Endothelial cell of umbilical vein (primary cell): ENCODE results near the gene ME3. TPM values are rescaled to one million over a fixed set of nuclear protein-coding genes. Genes with fewer than 3 reads are reported as not detected.

ENCODE experiments used
- BruUV-seq: library from RNA; stranded (reverse); fragments of 400-500 nt; replicated peaks from 2 replicates; lab custom pipeline; 2021; lab: Mats Ljungman, UMichigan
- CTCF ChIA-PET: fragments of 300-600, 350-600 bp; sonication (Branson Sonifier 250); formaldehyde crosslinking; loops from one replicate; lab custom pipeline; 2021; ENCODE audit warnings: antibody characterized with exemption, inconsistent platforms; lab: Charles Lee
- POLR2A ChIA-PET: fragments of 300-600, 350-600 bp; sonication (Branson Sonifier 250); formaldehyde crosslinking; loops from one replicate; lab custom pipeline; 2021; ENCODE audit warnings: antibody characterized with exemption, inconsistent platforms; lab: Charles Lee
- DNase-seq: peaks from one replicate; pipeline ENCODE4 v3.0.0-alpha.2; 2011; ENCODE audit warnings: low read depth, low spot score
- FAIRE-seq: peaks from 2 replicates; lab custom pipeline; 2011; peaks lifted over from hg19 to GRCh38; lab: Jason Lieb, UNC
- H2AFZ ChIP-seq: 2 replicates; pipeline ENCODE4 v1.6.0; 2012; ENCODE audit warnings: low read depth, low read length, control low read depth, inconsistent platforms
- H3K27ac ChIP-seq: 2 replicates; pipeline ENCODE4 v1.5.1; 2011; ENCODE audit warnings: low read depth, mild to moderate bottlenecking, control low read depth, low read length, moderate library complexity; ENCODE audit not compliant: insufficient read depth
- H3K27me3 ChIP-seq, 2 experiments: 2 replicates each; pipeline versions ENCODE4 v1.6.0 to v1.6.1; 2011; ENCODE audit warnings: low read length in 2 of 2, mixed read lengths in 1 of 2; ENCODE audit not compliant: control insufficient read depth in 2 of 2, insufficient read depth in 2 of 2
- H3K36me3 ChIP-seq, 2 experiments: 2 replicates in 1 of 2; 3 replicates in 1 of 2; pipeline ENCODE4 v1.5.1; 2011; ENCODE audit warnings: low read length in 2 of 2, mild to moderate bottlenecking in 1 of 2, moderate library complexity in 1 of 2; ENCODE audit not compliant: control insufficient read depth in 2 of 2, insufficient read depth in 2 of 2; ENCODE audit errors: extremely low read depth in 1 of 2
- H3K4me1 ChIP-seq: 3 replicates; pipeline ENCODE4 v1.5.1; 2011; ENCODE audit warnings: mild to moderate bottlenecking, low read length; ENCODE audit not compliant: control insufficient read depth, insufficient read depth; ENCODE audit errors: extremely low read depth
- H3K4me2 ChIP-seq: 2 replicates; pipeline ENCODE4 v1.6.1; 2011; ENCODE audit warnings: low read length, control low read depth, mixed read lengths; ENCODE audit not compliant: insufficient read depth
- H3K4me3 ChIP-seq, 3 experiments: fragments of 200-600 bp in 1 of 3; sonication (generic), shearing (Covaris generic) in 1 of 3; replicated peaks in 1 of 3; 2 replicates each; pipeline ENCODE4 v1.5.1; 2011 to 2016; ENCODE audit warnings: control low read depth in 3 of 3, low read length in 3 of 3, mild to moderate bottlenecking in 2 of 3, inconsistent platforms in 1 of 3, low read depth in 1 of 3, moderate library complexity in 1 of 3; ENCODE audit not compliant: insufficient read depth in 1 of 3
- H3K79me2 ChIP-seq: 2 replicates; pipeline ENCODE4 v1.6.0; 2012; ENCODE audit warnings: low read length, inconsistent platforms; ENCODE audit not compliant: control insufficient read depth, insufficient read depth
- H3K9ac ChIP-seq: replicated peaks from 2 replicates; pipeline ENCODE3; 2011; ENCODE audit warnings: low read length, control low read depth; ENCODE audit not compliant: insufficient read depth; ENCODE audit errors: extremely low read depth
- H3K9me1 ChIP-seq: replicated peaks from 3 replicates; pipeline ENCODE4 v1.6.0; 2011; ENCODE audit warnings: mild to moderate bottlenecking, low read length; ENCODE audit not compliant: control insufficient read depth, insufficient read depth; ENCODE audit errors: extremely low read depth
- H3K9me3 ChIP-seq: replicated peaks from 2 replicates; pipeline ENCODE4 v1.5.1; 2012; ENCODE audit warnings: low read length, inconsistent platforms; ENCODE audit not compliant: control insufficient read depth, insufficient read depth
- H4K20me1 ChIP-seq: replicated peaks from 2 replicates; pipeline ENCODE3; 2011; ENCODE audit warnings: mild to moderate bottlenecking, low read length; ENCODE audit not compliant: control insufficient read depth, insufficient read depth; ENCODE audit errors: extremely low read depth
- EZH2 ChIP-seq: IDR thresholded peaks from 2 replicates; pipeline ENCODE4 v1.6.1; 2012; ENCODE audit warnings: borderline replicate concordance, low read depth, mild to moderate bottlenecking, moderate library complexity, low read length, inconsistent platforms; ENCODE audit not compliant: severe bottlenecking
- FOS ChIP-seq: IDR thresholded peaks from 2 replicates; pipeline ENCODE4 v1.6.1; 2011; ENCODE audit warnings: mild to moderate bottlenecking, low read length, moderate library complexity, borderline replicate concordance; ENCODE audit not compliant: insufficient read depth
- GATA2 ChIP-seq: IDR thresholded peaks from 2 replicates; pipeline ENCODE4 v1.7.0; 2011; ENCODE audit warnings: low read depth, mild to moderate bottlenecking, moderate library complexity, mixed read lengths, low read length; ENCODE audit not compliant: insufficient read length, insufficient read depth
- JUN ChIP-seq: IDR thresholded peaks from 2 replicates; pipeline ENCODE4 v1.6.1; 2011; ENCODE audit warnings: borderline replicate concordance, low read depth; ENCODE audit not compliant: insufficient read length, insufficient read depth
- MYC ChIP-seq: IDR thresholded peaks from one replicate; pipeline ENCODE4 v1.6.1; 2011; ENCODE audit warnings: mild to moderate bottlenecking, low read depth, low read length
- POLR2A ChIP-seq: IDR thresholded peaks from 2 replicates; pipeline ENCODE4 v1.6.1; 2012; ENCODE audit warnings: low read depth, mild to moderate bottlenecking, control low read depth, low read length
- POLR2AphosphoS5 ChIP-seq: IDR thresholded peaks from 2 replicates; pipeline ENCODE4 v1.6.1; 2012; ENCODE audit warnings: low read depth, mild to moderate bottlenecking, control low read depth, low read length, moderate library complexity; ENCODE audit not compliant: insufficient read depth
- dilution Hi-C: fragments of 300-500 bp; cut with MboI; formaldehyde crosslinking; loops from one replicate; pipeline ENCODE4 v1.15.0; 2019; ENCODE audit warnings: low sequenced_read_pairs; ENCODE audit not compliant: extremely low pct_ligation_motif_present
- intact Hi-C: fragments of 100-400 bp; cut with micrococcal nuclease; formaldehyde crosslinking; loops from one replicate; pipeline ENCODE4 v1.10.0; 2022
- polyA plus RNA-seq, 4 experiments: library from polyadenylated mRNA; depleted of rRNA in 3 of 4; stranded (reverse) in 3 of 4; unstranded in 1 of 4; fragments of >200 nt; gene quantifications; 2 replicates each; pipeline versions ENCODE4 v1.2.1 to v1.2.3, GENCODE V29; 2011 to 2012; ENCODE audit warnings: missing spikeins in 1 of 4
- total RNA-seq: library from RNA; stranded (reverse); gene quantifications from 2 replicates; pipeline ENCODE4 v1.2.3, GENCODE V29; 2021
- TF ChIP-seq, protein P1 (sequence below), 2 donors: IDR thresholded peaks; 1 replicate in 1 of 2; 2 replicates in 1 of 2; pipeline ENCODE4 v1.5.1; 2011; ENCODE audit warnings: low read length in 2 of 2, mild to moderate bottlenecking in 2 of 2, moderate library complexity in 2 of 2, control low read depth in 1 of 2, inconsistent platforms in 1 of 2, low read depth in 1 of 2; ENCODE audit not compliant: insufficient read depth in 1 of 2; ENCODE audit errors: extremely low read depth in 1 of 2
- TF ChIP-seq, protein P2 (sequence below): IDR thresholded peaks from 2 replicates; pipeline ENCODE4 v1.6.1; 2011; ENCODE audit not compliant: insufficient read depth, insufficient read length

Gene ME3
- total and polyA plus RNA-seq, 2 donors (not counting 3 experiments of a cell fraction or from before 2014, with no cell fraction given): 26.9 to 30.4 TPM

DNA sequence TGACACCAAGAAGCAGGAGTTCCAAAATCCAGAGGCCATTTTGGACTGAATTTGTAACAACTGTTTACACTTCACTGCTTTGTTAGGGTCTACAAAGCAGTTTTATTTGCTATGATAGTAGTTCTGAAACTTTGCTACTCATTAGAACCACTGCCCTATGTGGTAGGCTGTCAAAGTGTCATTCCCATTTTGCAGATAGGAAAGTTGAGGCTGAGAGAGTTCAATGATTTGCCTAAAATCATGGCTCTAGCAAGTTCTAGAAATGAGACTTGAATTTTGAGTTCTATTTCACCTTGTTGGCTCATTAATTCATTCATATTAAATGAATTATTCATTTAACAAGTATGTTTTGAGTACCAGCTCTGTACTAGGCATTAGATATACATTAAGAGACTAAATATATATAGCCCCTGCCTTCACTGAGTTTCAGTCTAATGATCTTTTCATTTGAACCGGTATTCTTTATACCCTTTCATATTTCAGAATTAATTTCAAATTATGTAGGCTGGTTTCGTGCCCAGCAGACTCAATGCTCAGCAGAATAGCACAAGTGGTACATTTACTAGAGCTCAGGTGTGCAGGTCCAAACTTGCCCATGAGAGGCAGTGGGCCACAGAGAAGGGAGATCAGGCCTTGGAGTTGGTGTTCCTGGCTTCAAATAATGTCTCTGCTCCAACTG, 93.5 kb downstream of the ME3 start:
- Histone ChIP-seq H3K27ac (peak overlapping the region; percentile 63), H3K4me1 (peaks cover 59% of the 10 kb centered on the region), H3K27me3 (no peaks in the 10 kb centered on the region), H3K9me1 (no peaks in the 10 kb centered on the region), H3K36me3 (no peaks in the 10 kb centered on the region), H3K4me2 (peak overlapping the region; percentile 74), H4K20me1 (no peaks in the 10 kb centered on the region), H3K4me3 (no peak overlapping the region), H3K79me2 (peaks cover 2% of the 10 kb centered on the region), H2AFZ (no peak overlapping the region), H3K9me3 (no peaks in the 10 kb centered on the region), H3K9ac (peak overlapping the region; percentile 17)
- BruUV-seq: no TSS peak
- FAIRE-seq (no peak), DNase-seq (no peak)
- TF ChIP-seq, protein P1, sequence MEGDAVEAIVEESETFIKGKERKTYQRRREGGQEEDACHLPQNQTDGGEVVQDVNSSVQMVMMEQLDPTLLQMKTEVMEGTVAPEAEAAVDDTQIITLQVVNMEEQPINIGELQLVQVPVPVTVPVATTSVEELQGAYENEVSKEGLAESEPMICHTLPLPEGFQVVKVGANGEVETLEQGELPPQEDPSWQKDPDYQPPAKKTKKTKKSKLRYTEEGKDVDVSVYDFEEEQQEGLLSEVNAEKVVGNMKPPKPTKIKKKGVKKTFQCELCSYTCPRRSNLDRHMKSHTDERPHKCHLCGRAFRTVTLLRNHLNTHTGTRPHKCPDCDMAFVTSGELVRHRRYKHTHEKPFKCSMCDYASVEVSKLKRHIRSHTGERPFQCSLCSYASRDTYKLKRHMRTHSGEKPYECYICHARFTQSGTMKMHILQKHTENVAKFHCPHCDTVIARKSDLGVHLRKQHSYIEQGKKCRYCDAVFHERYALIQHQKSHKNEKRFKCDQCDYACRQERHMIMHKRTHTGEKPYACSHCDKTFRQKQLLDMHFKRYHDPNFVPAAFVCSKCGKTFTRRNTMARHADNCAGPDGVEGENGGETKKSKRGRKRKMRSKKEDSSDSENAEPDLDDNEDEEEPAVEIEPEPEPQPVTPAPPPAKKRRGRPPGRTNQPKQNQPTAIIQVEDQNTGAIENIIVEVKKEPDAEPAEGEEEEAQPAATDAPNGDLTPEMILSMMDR (IDR thresholded peaks at IDR 0.05; ENCODE audit: extremely low read depth in 1 of 2, insufficient read depth in 1 of 2, low read depth in 1 of 2, low read length in 2 of 2): no peak
- TF ChIP-seq JUN (no peak), GATA2 (no peak), EZH2 (no peak), POLR2A (no peak), POLR2AphosphoS5 (no peak), FOS (no peak), MYC (no peak)
- TF ChIP-seq, protein P2, sequence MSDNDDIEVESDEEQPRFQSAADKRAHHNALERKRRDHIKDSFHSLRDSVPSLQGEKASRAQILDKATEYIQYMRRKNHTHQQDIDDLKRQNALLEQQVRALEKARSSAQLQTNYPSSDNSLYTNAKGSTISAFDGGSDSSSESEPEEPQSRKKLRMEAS: no peak
- ChIA-PET CTCF (interaction anchor here (0.8 to 2.9 kb wide), 5 partner anchors 15 to 119 kb away, joined by 3 to 15 read pairs (median 7); no protein-coding TSS in a partner anchor), POLR2A (interaction anchor here (0.7 to 1.5 kb wide), 2 partner anchors 14 to 55 kb away, joined by 3 read pairs; no protein-coding TSS in a partner anchor)
- intact Hi-C loops (loop anchor here (1.0 to 5.0 kb wide), 9 partner anchors 8 to 512 kb away; partner anchors contain the start of gene PICALM), dilution Hi-C loops (loop anchor here (25.0 kb wide), 1 partner anchor 92 kb away; no protein-coding TSS in a partner anchor)
